ENCODE results near the gene CEP350. TPM values are rescaled to one million over a fixed set of nuclear protein-coding genes. Genes with fewer than 3 reads are reported as not detected.

The CEP350 gene
- total and polyA plus RNA-seq, 10 of the 15 experiments (the other 5 are each of a cell fraction or from before 2014, with no cell fraction given) = 5.2 to 46.0 (median 23.1) TPM

- under 1% methylated on average over 19 of the region's 19 CpGs for WGBS (ENCODE audit: insufficient coverage, insufficient replicate concordance, low lambda C conversion rate, missing lambda C conversion rate)
- ChIA-PET RAD21 (ENCODE audit: unreplicated experiment) (interaction anchor here (0.6 to 1.6 kb wide), 6 partner anchors 23 to 139 kb away, joined by 3 to 5 read pairs (median 3); partner anchors contain the start of gene TOR1AIP1), CTCF (interaction anchor here (0.6 to 2.1 kb wide), 11 partner anchors 10 to 547 kb away, joined by 3 to 5 read pairs (median 4); no protein-coding TSS in a partner anchor), POLR2A (interaction anchor here (0.9 to 2.4 kb wide), 8 partner anchors 13 to 94 kb away, joined by 3 to 15 read pairs (median 4); partner anchors contain the start of gene TOR1AIP1), SMC1A (ENCODE audit: uncharacterized antibody, unreplicated experiment) (interaction anchor here (0.6 to 1.3 kb wide), 6 partner anchors 12 to 85 kb away, joined by 3 to 6 read pairs (median 4); no protein-coding TSS in a partner anchor)
- DNase-seq (ENCODE audit: low read depth, low spot score) (no peak), ATAC-seq (peak; percentile 43), FAIRE-seq (no peak)
- no peaks in the 10 kb centered on the region for H3K36me3 ChIP-seq (ENCODE audit: control insufficient read depth in 2 of 2, insufficient read depth in 2 of 2, low read length in 1 of 2)
- H3K9ac ChIP-seq (ENCODE audit: control insufficient read depth, insufficient read depth, low read length) = peak overlapping the region; percentile 74
- no peaks in the 10 kb centered on the region for H3K27me3 ChIP-seq (replicated peaks in 1 of 2; ENCODE audit: control insufficient read depth in 2 of 2, insufficient read depth in 2 of 2, low read length in 1 of 2)
- H3K4me2 ChIP-seq (ENCODE audit: control insufficient read depth, insufficient read depth) = peak overlapping the region; percentile 98
- H3K79me2 ChIP-seq (ENCODE audit: control insufficient read depth, insufficient read depth, low read length) = peaks cover 53% of the 10 kb centered on the region
- BruUV-seq (replicated peaks) = TSS peak; percentile 98
- in situ Hi-C loops (cut with MboI) (loop anchor here (5.0 kb wide), 1 partner anchor 72 kb away; the partner anchor contains the start of gene TOR1AIP1), intact Hi-C loops (cut with micrococcal nuclease; ENCODE audit: unreplicated experiment) (loop anchor here (1.0 to 2.0 kb wide), 2 partner anchors 43 to 72 kb away; partner anchors contain the start of gene TOR1AIP1)
- peaks cover 21% of the 10 kb centered on the region for H3K4me1 ChIP-seq (ENCODE audit: control insufficient read depth, insufficient read depth, low read length)
- peak overlapping the region; percentile 76 for H3K27ac ChIP-seq (ENCODE audit: control insufficient read depth, insufficient read depth)
- peak overlapping the region; percentile 90 for H2AFZ ChIP-seq (ENCODE audit: control insufficient read depth, low read depth, low read length)
- H3K4me3 ChIP-seq = peak overlapping the region; percentile 63
- H3K9me3 ChIP-seq (replicated peaks; ENCODE audit: control insufficient read depth, insufficient read depth, low read length) = no peaks in the 10 kb centered on the region
- no peaks in the 10 kb centered on the region for H4K20me1 ChIP-seq (ENCODE audit: control insufficient read depth, insufficient read depth)
- TF ChIP-seq E2F8 (IDR thresholded peaks at IDR 0.05; ENCODE audit: low read depth, partially characterized antibody) = no peak
- TF ChIP-seq ZNF622 (IDR thresholded peaks at IDR 0.05) = no peak
- TF ChIP-seq MTA2 (IDR thresholded peaks at IDR 0.05; ENCODE audit: low read depth) = no peak; the same call in 1 of the 2 replicates
- TF ChIP-seq MLLT1 (IDR thresholded peaks at IDR 0.05) = no peak
- TF ChIP-seq ZBED1 (IDR thresholded peaks at IDR 0.05; ENCODE audit: borderline replicate concordance) = no peak
- TF ChIP-seq CTCF (IDR thresholded peaks at IDR 0.05 in 2 of 3, conservative IDR thresholded peaks at IDR 0.05 in 1 of 3; ENCODE audit: control insufficient read depth in 2 of 3, extremely low read depth in 1 of 3, insufficient read depth in 1 of 3, low read depth in 3 of 3, low read length in 3 of 3) = peak in 2 of 3 experiments; percentile 30 to 47; a peak in 2 of 6 replicates
- TF ChIP-seq GABPA (IDR thresholded peaks at IDR 0.05; ENCODE audit: low read depth) = 0 out of 2 replicates have a peak, but pooled peaks have one; percentile 6
- no peak for TF ChIP-seq ATF2 (IDR thresholded peaks at IDR 0.05; ENCODE audit: low read length)
- 0 out of 2 replicates have a peak, but pooled peaks have one; percentile 29 for TF ChIP-seq CHD1 (IDR thresholded peaks at IDR 0.05; ENCODE audit: low read depth, low read length)
- TF ChIP-seq SKIL (IDR thresholded peaks at IDR 0.05; ENCODE audit: low read depth, poor library complexity, severe bottlenecking) = peak; percentile 53
- no peak for TF ChIP-seq NFXL1 (IDR thresholded peaks at IDR 0.05; ENCODE audit: borderline replicate concordance)
- TF ChIP-seq NFIC (IDR thresholded peaks at IDR 0.05; ENCODE audit: low read depth, low read length) = no peak
Measured at GRCh38 chr1:179953974-179954492, 577 bp upstream of the CEP350 start.

Data from GM12878 (cell line).